ENCODE results near the gene UBLCP1. TPM values are rescaled to one million over a fixed set of nuclear protein-coding genes. Genes with fewer than 3 reads are reported as not detected.

Gene UBLCP1
- total and polyA plus RNA-seq, 2 of the 13 experiments (the other 11 are each of a cell fraction or from before 2014, with no cell fraction given), result 6.5 to 12.6 TPM

- 0 out of 2 replicates have a peak, but pooled peaks have one; percentile 24 for TF ChIP-seq ZHX1 (CRISPR knock-in tag; IDR thresholded peaks at IDR 0.05; ENCODE audit: low read depth)
- peak; percentile 59; the same call in 1 of the 2 replicates for TF ChIP-seq MYC (CRISPR knock-in tag; IDR thresholded peaks at IDR 0.05; ENCODE audit: borderline replicate concordance)
- no peak for TF ChIP-seq DNMT3B (CRISPR knock-in tag; conservative IDR thresholded peaks at IDR 0.05)
- TF ChIP-seq CC2D1A (CRISPR knock-in tag; IDR thresholded peaks at IDR 0.05), result no peak
- no peak for TF ChIP-seq GZF1 (CRISPR knock-in tag; IDR thresholded peaks at IDR 0.05)
- no peak for TF ChIP-seq NFRKB (IDR thresholded peaks at IDR 0.05)
- peak; percentile 72; the same call in 1 of the 2 replicates for TF ChIP-seq ZBTB25 (CRISPR knock-in tag; IDR thresholded peaks at IDR 0.05)
- TF ChIP-seq ZNF790 (CRISPR knock-in tag; IDR thresholded peaks at IDR 0.05; ENCODE audit: borderline replicate concordance), result no peak
- TF ChIP-seq NR1H2 (CRISPR knock-in tag; IDR thresholded peaks at IDR 0.05; ENCODE audit: borderline replicate concordance, low read depth), result 0 out of 2 replicates have a peak, but pooled peaks have one; percentile 61
- TF ChIP-seq MTF1 (CRISPR knock-in tag; IDR thresholded peaks at IDR 0.05), result no peak
- TF ChIP-seq TRAFD1 (CRISPR knock-in tag; IDR thresholded peaks at IDR 0.05; ENCODE audit: borderline replicate concordance), result no peak
- no peak for TF ChIP-seq MAFF (IDR thresholded peaks at IDR 0.05; ENCODE audit: low read depth, low read length)
- TF ChIP-seq ZNF121 (CRISPR knock-in tag; IDR thresholded peaks at IDR 0.05), result no peak; the same call in 1 of the 2 replicates
- TF ChIP-seq ZNF720 (CRISPR knock-in tag; IDR thresholded peaks at IDR 0.05), result no peak
- peak; percentile 71 for TF ChIP-seq SPEN (CRISPR knock-in tag; IDR thresholded peaks at IDR 0.05; ENCODE audit: low read depth)
- TF ChIP-seq TGIF2 (CRISPR knock-in tag; IDR thresholded peaks at IDR 0.05), result no peak
- TF ChIP-seq DMTF1 (CRISPR knock-in tag; IDR thresholded peaks at IDR 0.05), result no peak
- TF ChIP-seq ZNF737 (CRISPR knock-in tag; IDR thresholded peaks at IDR 0.05; ENCODE audit: borderline replicate concordance), result 0 out of 2 replicates have a peak, but pooled peaks have one; percentile 68
- peak; percentile 63 for TF ChIP-seq TBX2 (CRISPR knock-in tag; IDR thresholded peaks at IDR 0.05; ENCODE audit: borderline replicate concordance)
- peak; percentile 90 for TF ChIP-seq ETV5 (CRISPR knock-in tag; IDR thresholded peaks at IDR 0.05; ENCODE audit: borderline replicate concordance)
- 0 out of 2 replicates have a peak, but pooled peaks have one; percentile 24 for TF ChIP-seq THAP8 (CRISPR knock-in tag; IDR thresholded peaks at IDR 0.05; ENCODE audit: borderline replicate concordance)
These were observed at the start of gene UBLCP1 (continued) for GRCh38 chr5:159262859-159263568.
